C1 segment of cervical spinal cord (tissue), 14 donors: ENCODE data around the gene BMP6.

Experiments used
- DNase-seq, 14 donors: peaks; one replicate each; lab custom pipeline; 2025; lab: John Stamatoyannopoulos, UW

BMP6 gene

GRCh38 chr6:7825986-7826385 is 100.1 kb downstream of the BMP6 start:
- no peak for DNase-seq

- no peak for DNase-seq
These were observed 101.2 kb downstream of the BMP6 start for GRCh38 chr6:7827142-7827541.

GRCh38 chr6:7828124-7828523 is 102.2 kb downstream of the BMP6 start:
- DNase-seq, result no peak

GRCh38 chr6:7832904-7833750 is 107.2 kb downstream of the BMP6 start:
- no peak for DNase-seq

GRCh38 chr6:7833751-7834070 is 107.8 kb downstream of the BMP6 start:
- no peak for DNase-seq

- no peak for DNase-seq
These were observed 110.6 kb downstream of the BMP6 start for GRCh38 chr6:7836371-7837026.

GRCh38 chr6:7841781-7842468 is 116.0 kb downstream of the BMP6 start:
- no peak for DNase-seq

- no peak for DNase-seq
These were observed 121.3 kb downstream of the BMP6 start for GRCh38 chr6:7846966-7847818.

- DNase-seq, result no peak
These were observed 122.3 kb downstream of the BMP6 start for GRCh38 chr6:7848229-7848628.

- no peak for DNase-seq
These were observed 125.9 kb downstream of the BMP6 start for GRCh38 chr6:7851780-7852179.

GRCh38 chr6:7859591-7859990 is 133.7 kb downstream of the BMP6 start:
- DNase-seq, result no peak

GRCh38 chr6:7865781-7866180 is 139.9 kb downstream of the BMP6 start:
- DNase-seq, result no peak

GRCh38 chr6:7866526-7866925 is 140.6 kb downstream of the BMP6 start:
- DNase-seq, result no peak

- DNase-seq, result no peak
These were observed 143.0 kb downstream of the BMP6 start for GRCh38 chr6:7868926-7869325.

- DNase-seq, result no peak
These were observed 152.6 kb downstream of the BMP6 start for GRCh38 chr6:7878401-7878964.

GRCh38 chr6:7879043-7879442 is 153.1 kb downstream of the BMP6 start:
- DNase-seq, result no peak

- DNase-seq, result no peak
These were observed 153.7 kb downstream of the BMP6 start for GRCh38 chr6:7879579-7879978.

- no peak for DNase-seq
These were observed 154.2 kb downstream of the BMP6 start for GRCh38 chr6:7879980-7880717.

GRCh38 chr6:7880718-7881107 is 154.8 kb downstream of the BMP6 start:
- no peak for DNase-seq

- no peak for DNase-seq
These were observed 156.0 kb downstream of the BMP6 start for GRCh38 chr6:7881765-7882500.
